SHP77 treated with DMSO at 0.1 percent for 48 hours (cell line): ENCODE measurements around the gene ULBP1.
"Not testable (repeated sequence)": the region's sequence is repeated elsewhere in the genome, so short reads cannot be mapped to it uniquely, and the experiment has no call there.

Experiments used
- DNase-seq: peaks from one replicate; lab custom pipeline; 2025; lab: John Stamatoyannopoulos, UW

Gene ULBP1

DNA sequence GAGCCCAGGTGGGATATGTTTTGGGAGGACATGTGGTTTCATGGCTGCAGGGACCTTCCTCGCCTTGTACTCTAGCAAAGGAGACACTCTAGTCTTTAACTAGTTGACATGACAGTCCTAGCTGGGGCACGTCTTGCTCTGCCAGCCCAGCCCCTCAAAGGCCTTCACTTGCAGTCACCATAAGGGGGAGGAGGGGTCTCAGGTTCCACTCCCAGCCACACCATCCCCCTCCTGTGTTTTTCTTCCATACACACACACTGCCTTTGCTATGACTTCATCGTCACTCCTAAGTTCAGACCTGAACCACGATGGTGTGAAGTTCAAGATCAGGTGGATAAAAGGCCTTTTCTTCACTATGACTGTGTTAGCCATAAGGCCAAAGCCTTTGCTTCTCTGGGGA lies 13.5 kb downstream of the ULBP1 start:
- DNase-seq: no peak

- DNase-seq: no peak
These were observed 14.9 kb downstream of the ULBP1 start for GRCh38 chr6:149978610-149979009.

DNA sequence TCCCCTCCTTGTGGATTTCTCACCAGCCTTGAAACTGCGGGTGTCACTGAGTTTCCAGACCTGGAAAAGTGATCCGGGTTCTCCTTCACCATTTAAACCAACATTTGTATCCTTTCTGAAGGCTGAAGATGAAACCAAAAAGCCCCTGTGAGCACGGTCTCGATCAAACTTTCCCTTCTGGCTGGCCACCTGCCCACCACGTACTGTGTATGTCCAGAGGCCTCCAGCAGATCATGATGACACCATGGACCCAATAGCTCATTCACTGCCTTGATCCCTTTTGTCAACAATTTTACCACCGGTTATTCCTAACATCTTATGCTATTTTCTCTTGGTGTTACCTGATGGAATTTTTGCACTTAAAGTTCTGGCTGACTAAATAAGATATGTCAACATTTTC lies 15.6 kb downstream of the ULBP1 start:
- DNase-seq: no peak

DNA sequence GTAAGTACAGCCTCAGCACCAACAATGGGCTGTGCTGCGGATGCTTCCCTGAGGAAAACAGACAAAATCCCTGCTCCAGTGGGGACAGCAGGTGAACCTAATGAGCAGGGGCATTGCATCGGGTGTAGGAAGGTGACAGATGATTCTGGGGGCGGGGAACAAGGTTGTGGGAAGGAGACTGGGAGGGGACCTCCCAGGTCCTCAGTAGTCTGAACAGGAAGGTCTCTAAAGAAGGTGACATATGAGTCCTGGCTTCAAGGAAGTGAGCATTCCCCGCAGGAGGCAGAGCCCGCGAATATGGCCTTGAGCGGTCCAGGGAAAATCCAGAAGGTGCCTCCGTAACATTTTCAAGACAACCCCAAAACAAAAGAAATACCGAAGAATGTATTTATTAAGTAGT lies 19.4 kb downstream of the ULBP1 start:
- no peak for DNase-seq

- DNase-seq: no peak
These were observed 21.0 kb downstream of the ULBP1 start for GRCh38 chr6:149984773-149985172.

DNA sequence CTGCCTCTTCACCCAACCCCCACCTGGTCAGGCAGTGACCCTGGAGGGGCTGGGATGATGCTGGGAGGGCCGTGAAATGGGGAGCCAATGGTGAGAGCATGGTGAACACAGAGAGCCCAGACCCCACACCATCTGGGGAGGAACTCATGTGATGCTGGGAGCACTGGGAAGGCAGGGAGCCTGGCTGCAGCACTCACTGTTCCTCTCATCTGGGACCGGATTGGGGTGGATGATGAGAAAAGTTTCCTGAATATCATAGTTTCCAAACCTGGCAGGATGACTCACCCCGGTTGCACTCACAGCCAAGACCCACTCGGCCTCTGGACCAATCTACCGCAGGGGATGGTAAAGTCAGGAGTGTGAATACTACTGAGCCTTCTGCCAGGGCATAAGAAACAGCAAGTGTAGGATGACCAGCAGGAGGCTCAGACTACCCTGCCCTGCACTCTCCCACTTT lies 21.8 kb downstream of the ULBP1 start:
- no peak for DNase-seq

- no peak for DNase-seq
These were observed 23.9 kb downstream of the ULBP1 start for GRCh38 chr6:149987602-149988107.

DNA sequence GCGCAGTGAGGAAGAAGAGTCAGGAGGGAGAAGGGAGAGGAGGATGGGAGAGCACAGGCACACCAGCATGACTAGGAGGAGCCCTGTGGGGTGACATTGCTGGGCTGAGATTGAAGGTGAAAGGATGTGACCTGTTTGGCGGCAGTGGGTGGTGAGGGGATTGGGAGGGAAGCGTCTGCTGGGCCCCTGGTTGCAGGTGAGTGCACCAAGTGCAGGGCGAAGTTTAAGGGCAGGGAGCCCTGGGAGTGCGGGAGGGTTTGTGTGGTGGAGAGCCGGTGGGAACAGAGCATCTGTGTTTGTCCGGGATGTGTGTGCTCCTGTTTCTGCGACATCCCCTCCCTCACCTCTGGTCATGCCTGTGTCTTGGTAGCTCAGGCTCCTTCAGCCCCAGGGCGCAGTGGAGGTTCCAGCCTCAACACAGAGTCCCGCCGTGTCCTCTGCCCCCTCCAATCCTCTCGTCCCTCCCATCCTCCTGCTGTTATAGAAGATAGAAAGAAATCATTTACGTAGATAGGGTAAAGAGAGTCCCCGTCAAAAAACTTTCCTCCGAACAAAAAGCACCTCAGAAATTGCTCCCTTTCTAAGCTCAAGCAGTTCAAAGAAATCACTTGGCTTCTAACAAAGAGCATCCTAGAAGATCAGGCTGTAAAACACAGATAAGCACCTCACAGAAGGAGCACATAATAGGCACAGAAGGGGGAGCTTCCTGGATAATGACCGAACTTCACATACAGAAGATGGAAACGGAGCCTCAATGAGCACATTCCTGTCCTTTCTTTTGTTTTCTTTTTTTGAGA lies 25.0 kb downstream of the ULBP1 start:
- DNase-seq: no peak

GRCh38 chr6:149990212-149990660 lies 26.5 kb downstream of the ULBP1 start:
- no peak for DNase-seq

DNA sequence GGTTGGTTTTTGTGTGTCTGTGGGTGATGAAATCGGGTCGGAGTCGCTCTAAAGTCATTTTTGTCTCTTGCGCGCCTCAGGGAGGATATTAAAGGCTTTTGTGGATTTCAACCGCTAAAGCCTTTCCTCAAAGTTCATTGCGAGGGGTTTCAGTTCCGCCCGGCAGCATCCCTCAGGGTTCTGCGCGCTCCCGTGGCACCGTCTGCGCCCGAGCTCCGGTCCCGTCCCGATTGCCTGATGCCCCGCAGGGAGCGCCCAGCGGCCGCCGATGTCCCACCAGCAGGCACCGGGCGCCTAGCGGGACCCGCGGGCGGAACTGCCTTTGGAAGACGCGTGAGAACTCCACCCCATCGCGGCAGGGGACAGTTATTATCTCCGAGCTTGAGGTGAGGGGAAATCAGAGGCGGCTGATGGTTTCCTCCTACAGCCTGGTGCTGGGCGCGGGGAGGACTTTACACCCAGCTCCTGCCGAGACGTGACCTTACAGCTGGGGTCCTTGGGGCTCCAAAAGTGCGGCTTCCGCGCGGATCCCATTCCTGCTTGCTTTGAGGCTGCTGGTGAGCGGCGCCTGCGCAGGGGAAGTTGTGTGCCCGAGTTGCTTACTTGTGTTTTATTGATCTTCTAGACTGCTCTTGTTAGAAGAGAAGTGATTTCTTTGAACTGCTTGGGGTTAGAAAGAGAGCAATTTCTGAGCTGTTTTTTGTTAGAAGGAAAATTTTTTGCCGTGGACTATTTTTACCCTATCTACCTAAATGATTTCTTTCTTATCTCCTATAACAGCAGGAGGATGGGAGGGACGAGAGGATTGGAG lies 27.1 kb downstream of the ULBP1 start:
- no peak for DNase-seq

GRCh38 chr6:149991472-149991795 lies 27.7 kb downstream of the ULBP1 start:
- not testable (repeated sequence) for DNase-seq

DNA sequence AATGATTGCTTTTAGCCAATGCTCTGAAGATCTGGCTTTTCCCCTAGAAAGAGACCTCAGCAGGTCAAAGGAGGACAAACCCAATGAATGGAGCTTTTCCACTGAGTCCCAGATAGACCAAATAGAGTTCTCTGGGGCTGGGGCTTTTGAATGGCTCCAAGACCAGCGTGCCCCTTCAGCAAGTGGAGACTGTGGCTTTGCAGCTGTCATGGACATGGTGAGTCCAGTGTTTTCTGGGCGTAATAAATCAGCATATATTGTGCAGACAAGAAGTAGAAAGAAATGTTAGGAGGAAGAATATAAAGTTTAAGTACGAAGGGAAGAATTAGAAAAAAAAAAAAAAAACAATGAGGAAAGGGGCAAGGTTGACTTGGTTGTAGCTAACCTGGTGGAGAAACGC lies 28.1 kb downstream of the ULBP1 start:
- no peak for DNase-seq

GRCh38 chr6:149995235-149995750 lies 31.6 kb downstream of the ULBP1 start:
- no peak for DNase-seq

GRCh38 chr6:149995971-149996370 lies 32.2 kb downstream of the ULBP1 start:
- no peak for DNase-seq

DNA sequence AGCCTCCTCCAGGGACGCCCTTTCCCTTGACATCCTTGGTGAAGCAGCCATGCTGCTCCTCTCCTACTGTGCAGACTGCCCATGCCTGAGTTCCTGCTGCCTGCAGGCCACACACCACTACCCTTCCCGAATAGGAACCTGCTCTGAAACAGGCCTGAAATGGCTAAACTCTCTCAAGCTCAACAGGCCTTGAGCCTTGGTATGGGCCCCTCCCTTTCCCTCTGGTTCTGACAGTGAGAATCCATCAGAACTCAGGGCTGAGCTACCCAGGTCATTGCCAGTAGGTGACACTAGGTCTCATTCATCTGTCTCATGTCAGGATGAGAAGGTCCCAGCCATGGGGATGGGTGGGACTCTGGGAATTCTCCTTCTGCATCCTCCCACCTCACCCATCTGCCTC lies 35.9 kb downstream of the ULBP1 start:
- no peak for DNase-seq

- DNase-seq: no peak
These were observed 37.7 kb downstream of the ULBP1 start for GRCh38 chr6:150001295-150002008.

- no peak for DNase-seq
These were observed 39.0 kb downstream of the ULBP1 start for GRCh38 chr6:150002710-150003109.

- not testable (repeated sequence) for DNase-seq
These were observed 39.9 kb downstream of the ULBP1 start for GRCh38 chr6:150003599-150003998.

DNA sequence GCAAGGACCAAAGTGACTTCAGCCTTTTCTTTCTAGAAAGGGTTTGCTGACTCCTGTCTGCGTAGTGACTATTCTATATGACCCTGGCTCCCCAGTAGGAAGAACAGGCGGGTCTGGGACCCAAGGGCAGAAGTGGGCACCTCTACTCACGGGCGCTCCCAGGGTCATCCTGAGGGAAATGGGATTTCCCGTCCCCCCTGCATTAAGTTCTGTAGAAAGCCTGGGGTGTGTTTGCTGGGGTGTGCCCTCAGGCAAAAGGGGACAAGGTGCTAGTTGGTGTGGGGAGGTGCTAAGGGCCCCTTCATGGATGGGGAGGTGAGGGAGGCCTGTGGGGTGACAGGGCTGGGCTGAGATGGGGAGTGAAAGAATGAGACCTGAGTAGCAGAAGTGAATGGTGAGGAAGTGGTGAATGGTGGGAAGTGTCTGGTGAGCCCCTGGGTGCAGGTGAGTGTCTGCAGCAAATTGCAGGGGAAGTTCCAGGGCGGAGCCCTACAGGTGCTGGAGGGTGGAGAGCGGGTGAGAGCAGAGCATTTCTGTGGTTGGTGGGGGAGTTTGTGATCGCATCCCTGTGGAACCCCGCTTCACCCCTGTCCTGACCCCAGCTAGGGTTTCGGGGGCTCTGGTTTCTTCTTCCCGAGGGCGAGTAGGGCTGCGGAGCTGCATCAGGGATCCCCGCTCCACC lies 40.5 kb downstream of the ULBP1 start:
- DNase-seq: no peak

- DNase-seq: peak; percentile 73
These were observed 41.3 kb downstream of the ULBP1 start for GRCh38 chr6:150004783-150005717.
